ENCODE data around the gene INF2. TPM values are rescaled to one million over a fixed set of nuclear protein-coding genes. Genes with fewer than 3 reads are reported as not detected.

Gene INF2
- total and polyA plus RNA-seq, 2 experiments from 2014 or later = 23.0 to 53.3 TPM

DNA sequence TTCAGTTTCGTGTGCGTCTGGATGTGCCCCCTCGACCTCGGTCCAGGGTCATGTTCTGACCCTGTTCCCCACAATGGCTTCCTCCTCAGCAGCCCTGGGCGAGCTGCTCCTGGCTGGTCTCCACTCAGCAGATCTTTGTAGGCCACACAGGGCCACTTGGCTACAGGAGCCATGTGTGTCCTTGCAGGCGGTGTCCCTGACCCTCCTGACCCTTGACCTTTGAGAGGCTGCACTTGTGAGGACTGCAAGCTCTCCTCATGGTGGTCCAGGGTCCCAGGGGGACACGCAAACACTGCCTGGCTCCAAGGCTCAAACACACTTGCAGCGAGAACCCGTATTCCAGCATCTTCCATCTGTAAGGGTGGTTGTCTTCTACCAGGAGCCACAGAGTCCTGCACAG lies 56.0 kb downstream of the INF2 start:
- no peaks in the 10 kb centered on the region for H3K36me3 ChIP-seq (ENCODE audit: low read depth)
- H3F3A ChIP-seq (ENCODE audit: insufficient read depth) = peaks cover 27% of the 10 kb centered on the region
- TF ChIP-seq EZH2 (IDR thresholded peaks at IDR 0.05; ENCODE audit: insufficient read depth, poor library complexity, severe bottlenecking) = no peak
- no peak for TF ChIP-seq EZH2phosphoT487 (IDR thresholded peaks at IDR 0.05; ENCODE audit: insufficient read depth, low read depth)
- DNase-seq = no peak
- H3K9ac ChIP-seq = no peak overlapping the region
- H4K20me1 ChIP-seq (ENCODE audit: insufficient read depth) = no peaks in the 10 kb centered on the region
- no peak overlapping the region for H3K4me2 ChIP-seq (ENCODE audit: unreplicated experiment)
- no peaks in the 10 kb centered on the region for H3K79me2 ChIP-seq (ENCODE audit: insufficient read depth)
- no peaks in the 10 kb centered on the region for H3K27me3 ChIP-seq (replicated peaks; ENCODE audit: insufficient read depth)
- in situ Hi-C loops (cut with MboI) = no loop called here
- H3K4me3 ChIP-seq = no peak overlapping the region
- peaks cover 42% of the 10 kb centered on the region for H3K4me1 ChIP-seq (ENCODE audit: insufficient read depth)
- no peak overlapping the region for H3K27ac ChIP-seq
- no peak overlapping the region for H2AFZ ChIP-seq
- no peaks in the 10 kb centered on the region for H3K9me3 ChIP-seq (ENCODE audit: low read depth)
- no peaks in the 10 kb centered on the region for H3K9me2 ChIP-seq (ENCODE audit: insufficient read depth)
- 95 to 97% methylated on average over 9 of the region's 9 CpGs for WGBS, 2 experiments (ENCODE audit: low coverage in 1 of 2, low lambda C conversion rate in 2 of 2, missing lambda C conversion rate in 2 of 2)

DNA sequence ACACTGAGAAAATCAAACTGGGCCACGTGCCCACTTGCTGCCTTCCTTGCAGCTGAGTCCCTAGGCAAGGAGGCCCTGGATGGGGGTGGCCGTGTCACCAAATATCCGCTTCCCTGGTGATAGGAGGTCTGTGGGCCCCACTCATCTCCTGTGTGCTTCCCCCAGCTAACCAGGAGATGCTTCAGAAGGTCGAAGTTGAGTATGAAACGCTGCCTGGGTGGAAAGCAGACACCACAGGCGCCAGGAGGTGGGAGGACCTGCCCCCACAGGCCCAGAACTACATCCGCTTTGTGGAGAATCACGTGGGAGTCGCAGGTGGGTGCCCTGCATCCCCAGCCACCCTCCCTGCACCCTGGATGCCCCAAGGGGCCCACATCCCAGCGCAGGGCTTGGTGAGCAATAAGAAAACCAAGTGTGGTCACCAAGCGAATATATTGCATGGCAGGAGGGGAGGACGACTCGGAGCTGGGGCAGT lies 56.7 kb downstream of the INF2 start:
- TF ChIP-seq EZH2phosphoT487 (IDR thresholded peaks at IDR 0.05; ENCODE audit: insufficient read depth, low read depth) = no peak
- no peak for TF ChIP-seq EZH2 (IDR thresholded peaks at IDR 0.05; ENCODE audit: insufficient read depth, poor library complexity, severe bottlenecking)
- Histone ChIP-seq H3K9ac (no peak overlapping the region), H3K36me3 (ENCODE audit: low read depth) (no peaks in the 10 kb centered on the region)

DNA sequence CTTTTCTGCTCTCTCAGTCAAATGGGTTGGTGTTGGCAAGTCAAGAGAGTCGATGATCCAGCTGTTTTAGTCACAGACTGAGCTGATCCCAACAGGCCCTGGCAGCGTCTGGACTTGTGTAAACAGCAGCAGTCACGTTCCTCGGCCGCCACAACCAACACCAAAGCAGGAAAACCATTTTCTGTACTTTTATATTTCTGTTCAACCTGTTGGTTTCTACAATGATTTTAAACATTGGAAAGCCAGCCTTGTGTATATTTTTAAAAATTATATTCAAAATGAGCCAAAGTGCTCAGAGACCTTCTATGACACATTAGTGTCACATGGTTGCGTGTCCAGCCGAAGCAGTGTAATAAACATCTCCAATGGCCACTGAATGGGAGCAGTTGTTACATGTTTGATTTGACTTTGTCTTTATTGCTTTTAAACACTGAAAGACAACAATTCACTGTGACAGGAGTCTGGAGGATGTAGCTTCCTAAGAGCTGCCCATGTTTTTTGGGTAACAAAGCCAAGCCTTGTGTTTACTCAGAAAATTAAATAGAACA lies 57.6 kb downstream of the INF2 start:
- Histone ChIP-seq H3K36me3 (ENCODE audit: low read depth) (no peaks in the 10 kb centered on the region), H3K9ac (peak overlapping the region; percentile 44), H2AFZ (peak overlapping the region; percentile 57), H3K9me3 (ENCODE audit: low read depth) (no peaks in the 10 kb centered on the region), H3K9me2 (ENCODE audit: insufficient read depth) (no peaks in the 10 kb centered on the region), H3F3A (ENCODE audit: insufficient read depth) (peaks cover 34% of the 10 kb centered on the region), H3K27ac (peak overlapping the region; percentile 73), H3K4me3 (no peak overlapping the region), H3K79me2 (ENCODE audit: insufficient read depth) (no peaks in the 10 kb centered on the region), H3K27me3 (replicated peaks; ENCODE audit: insufficient read depth) (no peaks in the 10 kb centered on the region), H3K4me2 (ENCODE audit: unreplicated experiment) (peak overlapping the region; percentile 27), H4K20me1 (ENCODE audit: insufficient read depth) (no peaks in the 10 kb centered on the region), H3K4me1 (ENCODE audit: insufficient read depth) (peaks cover 45% of the 10 kb centered on the region)
- DNase-seq = peak; percentile 94
- in situ Hi-C loops (cut with MboI) = no loop called here
- WGBS, 2 experiments (ENCODE audit: low coverage in 1 of 2, low lambda C conversion rate in 2 of 2, missing lambda C conversion rate in 2 of 2) = 25 to 35% methylated on average over 7 of the region's 7 CpGs
- TF ChIP-seq EZH2phosphoT487 (IDR thresholded peaks at IDR 0.05; ENCODE audit: insufficient read depth, low read depth) (no peak), EZH2 (IDR thresholded peaks at IDR 0.05; ENCODE audit: insufficient read depth, poor library complexity, severe bottlenecking) (no peak)

More for the DNA sequence above, 56.7 kb downstream of the INF2 start:
- H2AFZ ChIP-seq = peak overlapping the region; percentile 57; the same call in 1 of the 2 replicates
- H3K9me2 ChIP-seq (ENCODE audit: insufficient read depth) = no peaks in the 10 kb centered on the region
- no peak overlapping the region for H3K4me2 ChIP-seq (ENCODE audit: unreplicated experiment)
- H3K27ac ChIP-seq = peak overlapping the region; percentile 73
- peaks cover 34% of the 10 kb centered on the region for H3F3A ChIP-seq (ENCODE audit: insufficient read depth)
- DNase-seq = no peak
- 82 to 87% methylated on average over 13 of the region's 13 CpGs for WGBS, 2 experiments (ENCODE audit: low coverage in 1 of 2, low lambda C conversion rate in 2 of 2, missing lambda C conversion rate in 2 of 2)
- H3K79me2 ChIP-seq (ENCODE audit: insufficient read depth) = no peaks in the 10 kb centered on the region
- in situ Hi-C loops (cut with MboI) = no loop called here
- H4K20me1 ChIP-seq (ENCODE audit: insufficient read depth) = no peaks in the 10 kb centered on the region
- H3K4me3 ChIP-seq = no peak overlapping the region
- H3K9me3 ChIP-seq (ENCODE audit: low read depth) = no peaks in the 10 kb centered on the region
- peaks cover 45% of the 10 kb centered on the region for H3K4me1 ChIP-seq (ENCODE audit: insufficient read depth)
- no peaks in the 10 kb centered on the region for H3K27me3 ChIP-seq (replicated peaks; ENCODE audit: insufficient read depth)

GRCh38 chr14:104747876-104748275 lies 58.5 kb downstream of the INF2 start:
- 92 to 93% methylated on average over 9 of the region's 9 CpGs for WGBS, 2 experiments (ENCODE audit: low coverage in 1 of 2, low lambda C conversion rate in 2 of 2, missing lambda C conversion rate in 2 of 2)
- no peak for DNase-seq
- TF ChIP-seq EZH2phosphoT487 (IDR thresholded peaks at IDR 0.05; ENCODE audit: insufficient read depth, low read depth) = no peak
- TF ChIP-seq EZH2 (IDR thresholded peaks at IDR 0.05; ENCODE audit: insufficient read depth, poor library complexity, severe bottlenecking) = no peak

More at GRCh38 chr14:104747876-104748275, 58.5 kb downstream of the INF2 start:
- no peak overlapping the region for H3K4me2 ChIP-seq (ENCODE audit: unreplicated experiment)
- peaks cover 45% of the 10 kb centered on the region for H3K4me1 ChIP-seq (ENCODE audit: insufficient read depth)
- peaks cover 34% of the 10 kb centered on the region for H3F3A ChIP-seq (ENCODE audit: insufficient read depth)
- H3K9ac ChIP-seq = no peak overlapping the region
- no peak overlapping the region for H3K27ac ChIP-seq
- H3K36me3 ChIP-seq (ENCODE audit: low read depth) = no peaks in the 10 kb centered on the region
- no peaks in the 10 kb centered on the region for H3K79me2 ChIP-seq (ENCODE audit: insufficient read depth)
- H3K27me3 ChIP-seq (replicated peaks; ENCODE audit: insufficient read depth) = no peaks in the 10 kb centered on the region
- no peak overlapping the region for H2AFZ ChIP-seq
- H3K9me3 ChIP-seq (ENCODE audit: low read depth) = no peaks in the 10 kb centered on the region
- no peaks in the 10 kb centered on the region for H4K20me1 ChIP-seq (ENCODE audit: insufficient read depth)
- H3K4me3 ChIP-seq = no peak overlapping the region
- in situ Hi-C loops (cut with MboI) = no loop called here
- H3K9me2 ChIP-seq (ENCODE audit: insufficient read depth) = no peaks in the 10 kb centered on the region

Data from GM23248 (cell line).